ENCODE results near the gene PDGFA.

Gene PDGFA

DNA sequence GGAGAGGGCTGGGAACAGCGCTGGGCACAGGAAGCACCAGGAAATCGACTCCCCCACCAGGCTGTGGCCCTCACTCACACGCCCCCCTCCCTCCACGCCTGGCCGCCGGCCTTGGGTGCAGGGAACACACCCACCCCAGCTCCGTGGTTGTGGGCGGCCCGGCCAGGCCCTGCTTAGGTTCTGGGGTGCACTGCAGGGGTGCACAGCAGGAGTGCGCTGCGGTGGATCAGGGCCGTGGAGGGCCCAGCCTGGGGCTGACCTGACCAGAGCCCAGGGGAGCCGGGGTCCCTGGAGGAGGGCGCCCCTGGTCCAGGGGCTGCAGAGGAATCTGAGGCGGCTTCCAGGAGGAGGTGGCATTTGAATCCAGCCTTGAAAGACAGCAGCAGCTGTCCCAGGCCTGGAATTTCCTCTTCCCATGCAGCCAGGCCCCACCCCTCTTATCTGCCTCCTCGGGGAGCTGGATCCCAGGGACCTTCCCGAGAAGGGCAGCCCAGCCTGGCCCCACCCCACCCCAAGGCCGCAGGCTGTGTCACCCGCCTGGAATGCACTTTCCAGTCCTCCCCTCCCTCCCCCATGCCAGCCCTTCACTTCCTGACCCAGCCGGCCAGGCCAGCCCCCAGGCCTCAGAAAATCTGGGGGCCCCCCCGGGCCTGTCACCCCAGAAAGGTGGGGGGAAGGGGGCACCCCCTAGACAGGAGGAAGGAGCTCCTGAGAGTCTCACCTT, 18.4 kb upstream of the PDGFA start:
- DNase-seq (ENCODE audit: low read depth in 1 of 2, low spot score in 1 of 2) = no peak

DNA sequence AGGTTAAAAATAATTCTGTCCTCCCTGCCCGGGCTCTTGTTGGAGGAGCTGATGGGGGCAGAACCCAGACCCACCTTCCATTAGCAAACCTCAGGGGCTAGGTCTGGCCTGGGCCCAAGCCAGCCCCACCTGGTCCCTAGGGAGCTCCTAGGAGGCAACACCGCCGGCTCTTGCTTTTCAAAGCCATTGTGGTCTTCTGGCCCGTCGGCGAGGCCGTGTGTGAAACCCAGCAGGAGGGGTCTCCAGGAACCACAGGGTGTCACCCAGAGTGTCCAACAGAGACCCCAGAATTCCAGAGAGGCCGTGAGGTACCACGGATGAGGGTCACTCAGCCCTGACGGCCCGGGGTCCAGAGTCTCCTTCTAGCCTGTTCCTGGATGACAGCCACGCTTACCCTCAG, 16.6 kb upstream of the PDGFA start:
- no peak for DNase-seq (ENCODE audit: low read depth in 1 of 2, low spot score in 1 of 2)

DNA sequence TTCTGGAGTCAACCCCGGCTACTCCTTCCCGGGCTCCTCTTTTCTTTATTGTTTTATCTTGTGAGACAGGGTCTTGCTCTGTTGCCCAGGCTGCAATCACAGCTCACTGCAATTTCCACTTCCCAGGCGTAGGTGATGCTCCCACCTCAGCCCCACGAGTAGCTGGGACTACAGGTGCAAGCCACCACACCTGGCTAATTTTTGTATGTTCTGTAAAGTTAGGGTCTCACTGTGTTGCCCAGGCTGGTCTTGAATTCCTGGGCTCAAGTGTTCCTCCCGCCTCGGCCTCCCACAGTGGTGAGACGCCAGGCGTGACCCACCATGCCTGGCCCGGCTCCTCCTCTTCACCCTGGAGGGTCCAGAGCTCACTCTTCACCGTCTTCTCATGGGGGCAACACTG, 15.3 kb upstream of the PDGFA start:
- DNase-seq (ENCODE audit: low read depth in 1 of 2, low spot score in 1 of 2) = no peak

DNA sequence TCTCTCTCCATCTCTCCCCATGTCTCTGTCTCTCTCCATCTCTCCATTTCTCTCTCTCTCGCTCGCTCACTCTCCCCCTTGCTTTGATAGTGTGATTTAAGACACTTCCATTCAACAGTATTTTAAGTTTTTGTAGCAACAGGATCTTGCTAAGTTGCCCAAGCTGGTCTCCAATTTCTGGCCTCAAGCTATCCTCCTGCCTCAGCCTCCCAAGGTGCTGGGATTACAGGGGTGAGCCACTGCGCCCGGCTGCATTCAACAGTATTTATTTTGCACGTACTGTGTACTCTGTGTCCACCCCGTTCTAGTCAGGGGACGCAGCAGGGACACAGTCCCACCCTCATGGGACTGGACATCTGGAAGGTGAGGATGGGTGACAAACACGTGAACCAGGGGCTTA, 14.4 kb upstream of the PDGFA start:
- DNase-seq (ENCODE audit: low read depth in 1 of 2, low spot score in 1 of 2) = no peak

DNA sequence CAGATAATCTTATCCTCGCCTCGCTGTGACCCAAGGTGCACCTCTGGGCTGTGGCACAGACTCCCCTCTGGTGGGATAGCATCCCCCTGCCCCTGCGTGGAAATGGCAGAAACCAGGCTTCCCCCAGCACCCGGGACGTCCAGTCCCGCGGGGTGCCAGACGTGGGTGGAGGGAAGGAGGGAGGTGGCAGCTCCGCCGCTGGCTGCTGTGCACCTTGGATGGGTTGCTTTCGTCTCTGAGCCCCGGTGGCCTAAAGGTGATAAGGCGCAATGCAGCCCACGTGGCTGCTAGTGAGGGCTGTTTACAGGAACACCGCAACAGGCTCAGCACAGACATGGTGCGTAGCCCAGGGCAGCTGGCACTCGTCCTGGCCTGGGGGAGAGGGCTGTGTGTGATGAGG, 13.6 kb upstream of the PDGFA start:
- no peak for DNase-seq (ENCODE audit: low read depth in 1 of 2, low spot score in 1 of 2)

DNA sequence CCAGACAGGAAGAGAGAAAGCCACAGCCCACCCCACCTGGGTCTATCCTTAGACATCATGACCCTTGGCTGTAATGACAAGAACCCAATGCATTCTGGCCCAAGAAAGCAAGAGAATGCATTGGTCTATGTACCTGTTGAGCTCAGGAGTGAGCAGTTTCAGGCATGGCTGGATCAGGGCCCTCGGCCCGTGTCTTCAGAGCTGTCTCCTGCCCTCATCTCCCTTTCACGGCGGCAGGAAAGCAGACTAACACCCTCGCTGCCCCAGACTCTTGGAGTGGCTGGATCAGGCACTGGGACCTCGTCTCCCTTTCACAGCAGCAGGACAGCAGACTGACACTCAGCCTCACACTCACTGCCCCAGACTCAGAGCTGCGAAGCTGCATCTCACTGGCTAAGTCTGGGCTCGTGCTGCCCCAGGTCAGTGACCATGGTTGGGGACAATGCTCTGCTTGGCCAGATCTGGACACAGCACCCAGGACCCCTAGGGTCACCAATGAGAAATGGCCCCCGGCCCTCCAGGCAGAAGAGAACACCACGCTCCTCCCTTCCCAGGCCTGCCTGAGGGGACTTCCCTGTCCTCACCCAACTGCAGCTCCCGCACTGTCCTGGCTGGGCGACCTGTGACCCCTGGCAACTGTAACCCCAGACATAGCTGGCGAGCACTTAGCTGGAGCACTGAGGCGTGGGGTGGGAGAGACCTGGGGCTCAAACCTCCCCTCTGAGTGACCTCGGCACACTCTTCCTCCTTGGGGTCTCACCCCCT, 12.9 kb upstream of the PDGFA start:
- DNase-seq (ENCODE audit: low read depth in 1 of 2, low spot score in 1 of 2) = no peak

DNA sequence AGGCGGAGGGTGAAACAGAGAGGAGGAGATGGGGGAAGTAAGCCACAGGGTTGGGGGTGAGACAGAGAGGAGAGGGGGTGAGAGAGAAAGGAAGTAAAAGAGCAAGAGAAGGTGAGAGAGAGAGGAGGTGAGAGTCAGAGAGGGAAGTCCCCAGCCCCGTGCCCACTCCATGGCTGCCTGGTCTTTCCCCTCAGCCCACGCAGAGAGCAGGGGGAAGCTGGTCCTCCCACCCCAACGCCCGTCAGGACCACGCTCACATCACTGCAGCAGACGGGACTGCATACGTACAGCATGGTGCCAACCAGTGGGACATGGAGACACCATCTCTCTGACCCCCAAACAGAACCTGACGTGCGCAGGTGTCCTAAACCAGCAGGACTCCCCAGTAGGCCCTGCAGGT, 12.1 kb upstream of the PDGFA start:
- no peak for DNase-seq (ENCODE audit: low read depth in 1 of 2, low spot score in 1 of 2)

DNA sequence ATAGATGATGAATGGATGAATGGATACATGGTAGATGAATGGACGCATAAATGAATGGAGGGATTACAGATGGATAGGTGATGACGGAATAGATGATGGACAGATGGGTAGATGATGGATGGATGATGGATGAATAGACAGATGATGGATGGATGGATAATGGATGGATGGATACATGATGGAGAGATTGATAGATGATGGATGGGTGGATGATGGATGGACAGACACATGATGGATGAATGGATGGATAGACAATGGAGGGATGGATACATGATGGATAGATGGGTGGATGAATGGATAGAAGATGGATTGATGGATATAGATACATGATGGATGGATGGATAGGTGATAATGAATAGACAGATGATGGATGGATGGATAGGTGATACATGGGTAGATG, 8.8 kb upstream of the PDGFA start:
- no peak for DNase-seq (ENCODE audit: low read depth in 1 of 2, low spot score in 1 of 2)

DNA sequence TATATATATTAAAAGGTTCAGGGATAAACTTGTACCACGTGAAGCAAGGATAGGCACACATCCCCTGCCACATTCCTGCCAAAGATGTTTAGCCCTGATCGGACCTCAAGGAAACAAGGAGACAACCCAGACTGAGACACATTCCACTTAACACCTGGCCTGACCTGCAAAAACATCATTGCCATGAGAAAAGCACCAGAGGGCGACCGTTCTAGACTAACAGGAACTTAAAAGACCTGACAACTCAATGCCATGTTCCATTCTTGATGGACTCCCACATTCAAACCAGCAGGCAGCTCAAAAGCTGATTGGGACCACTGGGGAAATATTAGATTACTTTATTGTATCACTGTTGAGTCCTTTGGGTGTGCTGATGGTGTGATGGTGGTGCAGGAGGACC, 8.1 kb upstream of the PDGFA start:
- no peak for DNase-seq (ENCODE audit: low read depth in 1 of 2, low spot score in 1 of 2)

DNA sequence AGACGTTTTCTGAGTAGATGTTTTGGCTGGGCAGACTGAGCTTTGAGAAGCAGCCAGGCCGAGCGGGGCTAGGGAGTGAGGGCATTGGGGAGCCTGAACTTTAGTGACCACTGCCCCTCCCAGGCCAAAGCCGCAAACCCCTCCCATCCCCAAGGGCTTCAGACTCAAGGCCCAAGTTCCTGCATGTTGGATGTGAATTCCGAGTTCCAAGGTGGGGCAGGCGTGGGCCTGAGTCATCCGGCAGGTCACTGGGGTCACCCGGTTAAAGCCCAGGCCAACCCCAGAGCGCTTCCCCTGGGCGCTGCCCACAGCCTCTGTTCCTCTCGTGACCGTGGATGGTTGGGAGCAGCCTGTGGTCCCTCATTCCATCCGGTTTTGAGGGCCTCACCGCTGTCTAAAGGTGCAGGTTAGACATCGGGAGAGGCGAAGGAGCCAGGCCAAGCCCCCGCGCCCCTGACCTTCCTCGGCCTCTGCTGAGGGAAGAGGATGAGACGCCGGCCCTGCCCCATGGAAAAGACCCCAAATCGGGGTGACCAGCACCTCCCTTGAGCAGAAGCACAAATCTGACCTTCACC, 6.9 kb upstream of the PDGFA start:
- no peak for DNase-seq (ENCODE audit: low read depth in 1 of 2, low spot score in 1 of 2)

DNA sequence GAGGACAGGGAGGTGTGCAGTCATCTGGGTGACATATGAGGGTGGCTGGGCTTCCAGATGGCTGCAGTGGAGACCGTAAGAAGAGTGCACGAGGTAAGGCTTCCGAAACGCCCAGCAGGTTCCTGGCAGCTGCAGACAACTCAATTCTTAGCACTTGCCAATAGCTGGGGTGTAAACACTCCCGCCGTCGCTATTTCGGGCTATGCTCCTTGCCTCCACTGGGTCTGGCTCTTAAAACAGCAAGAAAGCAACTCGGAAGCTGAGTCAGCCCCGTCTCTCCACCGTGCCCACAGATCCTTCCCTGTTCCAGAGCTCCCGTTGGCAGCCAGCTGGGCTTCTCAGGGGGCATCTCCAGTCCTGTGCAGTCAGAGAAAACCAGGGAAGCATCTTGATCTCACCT, 6.1 kb upstream of the PDGFA start:
- no peak for DNase-seq (ENCODE audit: low read depth in 1 of 2, low spot score in 1 of 2)

DNA sequence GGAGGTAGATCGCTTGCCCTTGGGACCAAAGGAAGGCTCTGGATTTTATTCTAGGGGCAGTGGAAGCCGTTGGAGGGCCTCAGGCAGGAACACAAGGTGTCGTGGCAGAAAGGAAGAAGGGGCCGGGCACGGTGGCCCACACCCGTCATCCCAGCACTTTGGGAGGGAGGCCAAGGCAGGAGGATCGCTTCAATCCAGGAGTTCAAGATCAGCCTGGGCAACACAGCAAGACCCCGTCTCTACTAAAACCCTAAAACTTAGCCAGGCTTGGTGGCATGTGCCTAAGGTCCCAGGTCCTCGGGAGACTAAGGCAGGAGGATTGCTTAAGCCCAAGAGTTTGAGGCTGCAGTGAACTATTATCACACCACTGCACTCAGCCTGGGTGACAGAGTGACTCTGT, 5.2 kb upstream of the PDGFA start:
- DNase-seq (ENCODE audit: low read depth in 1 of 2, low spot score in 1 of 2) = no peak

DNA sequence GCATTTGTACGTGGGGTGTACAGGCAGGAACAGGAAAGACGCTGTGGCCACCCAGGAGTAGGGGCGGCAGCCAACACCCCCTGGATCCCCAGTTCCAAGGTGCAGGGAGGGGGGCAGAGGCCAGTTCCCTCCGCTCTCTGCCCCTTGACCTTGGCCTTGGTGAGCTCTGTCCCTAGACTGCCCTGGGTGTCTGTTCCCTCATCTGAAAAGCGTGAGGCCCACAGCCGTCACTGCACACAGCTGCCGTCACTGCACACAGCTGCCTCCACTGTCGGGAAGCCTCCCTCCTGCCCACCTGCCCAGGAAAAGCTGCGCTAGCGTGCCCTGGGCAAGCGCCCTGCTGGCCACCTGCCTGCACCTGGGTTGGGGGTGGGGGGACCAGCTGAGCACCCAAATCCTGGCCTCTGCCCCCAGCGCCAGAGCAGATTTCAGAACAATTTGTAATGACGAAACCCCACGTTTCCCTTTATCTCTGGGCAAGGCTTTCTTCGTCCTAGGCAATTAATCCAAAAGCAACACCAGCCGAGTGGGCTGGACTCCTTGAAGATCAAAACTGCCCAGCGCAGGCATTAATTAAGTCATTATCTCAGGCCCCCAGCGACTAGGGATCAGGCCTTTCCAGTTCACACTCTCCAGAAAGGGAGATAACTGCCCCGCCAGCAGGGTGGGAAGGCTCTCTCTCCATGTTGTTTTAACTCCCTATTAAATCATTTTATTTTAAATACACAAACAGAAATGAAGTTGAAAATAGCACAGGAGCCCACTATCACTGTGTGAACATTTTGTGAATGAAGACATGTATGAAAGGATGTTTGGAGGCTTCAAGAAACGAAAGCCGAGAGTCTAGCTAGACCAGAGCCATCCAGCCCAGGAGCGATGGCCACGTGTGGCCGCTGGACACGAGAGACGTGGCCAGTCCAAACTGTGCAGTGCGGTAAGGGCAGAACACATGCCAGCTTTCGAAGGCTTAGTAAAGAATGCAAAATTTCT, 4.0 kb upstream of the PDGFA start:
- DNase-seq (ENCODE audit: low read depth in 1 of 2, low spot score in 1 of 2) = no peak

DNA sequence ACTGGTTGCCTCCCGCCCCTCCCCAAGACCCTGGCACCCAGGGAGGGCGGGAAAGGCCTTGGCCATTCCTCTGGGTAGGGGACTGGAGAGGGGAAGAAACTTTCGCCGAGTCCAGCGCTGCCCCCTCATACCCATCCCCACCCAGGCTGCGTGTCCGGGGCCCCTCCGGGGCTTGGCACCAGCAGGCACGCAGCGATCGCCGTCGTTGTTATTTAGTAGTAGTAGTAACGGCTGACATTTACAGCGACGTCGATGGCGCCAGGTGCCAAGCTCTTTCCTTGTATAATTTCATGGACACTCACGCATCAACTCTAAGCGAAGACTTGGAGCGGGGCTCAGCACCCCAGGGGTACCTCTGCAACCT, 3.3 kb upstream of the PDGFA start:
- DNase-seq (ENCODE audit: low read depth in 1 of 2, low spot score in 1 of 2) = no peak

DNA sequence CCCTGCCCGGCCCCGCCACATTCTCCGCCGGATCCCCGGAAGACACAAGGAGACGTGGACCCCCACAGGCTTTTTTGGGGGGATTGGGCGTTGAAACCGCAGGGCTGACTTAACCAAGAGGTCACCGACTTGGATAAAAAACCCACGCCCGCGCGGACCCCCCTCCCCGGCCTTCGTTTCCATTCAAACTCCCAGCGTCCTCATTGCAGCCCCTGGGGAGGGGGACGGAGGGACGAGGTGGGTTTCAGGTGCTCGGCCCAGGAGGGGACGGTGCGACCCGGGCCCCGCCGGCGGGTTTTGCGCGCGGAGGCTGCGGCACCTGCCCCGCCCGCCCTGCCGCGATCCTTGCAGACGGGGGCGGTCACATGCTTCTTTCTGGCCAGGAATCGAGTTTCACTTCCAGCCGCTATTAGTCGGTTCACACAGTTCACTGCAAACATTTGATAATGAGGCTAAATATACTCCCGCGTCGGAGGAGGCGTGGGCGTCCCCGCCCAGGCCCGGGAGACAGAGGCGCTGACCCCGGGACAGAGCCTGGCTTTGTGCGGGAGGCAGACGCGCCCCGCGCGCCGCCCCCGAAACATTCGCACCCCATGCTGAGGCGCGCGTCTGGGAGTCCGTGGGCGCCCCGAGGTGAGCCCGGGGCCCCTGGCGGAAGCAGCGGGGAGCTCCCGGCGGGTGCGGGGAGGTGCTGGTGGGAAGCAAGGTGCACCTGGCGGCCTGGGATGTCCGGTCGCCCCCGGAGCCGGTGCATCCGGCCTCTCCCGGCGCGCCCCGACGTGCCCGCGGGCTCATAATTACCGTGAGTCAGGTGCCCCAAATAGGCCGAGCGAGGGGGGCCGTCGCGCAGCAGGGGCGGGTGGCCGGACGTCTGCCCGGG, 2.7 kb upstream of the PDGFA start:
- DNase-seq (ENCODE audit: low read depth in 1 of 2, low spot score in 1 of 2) = no peak

DNA sequence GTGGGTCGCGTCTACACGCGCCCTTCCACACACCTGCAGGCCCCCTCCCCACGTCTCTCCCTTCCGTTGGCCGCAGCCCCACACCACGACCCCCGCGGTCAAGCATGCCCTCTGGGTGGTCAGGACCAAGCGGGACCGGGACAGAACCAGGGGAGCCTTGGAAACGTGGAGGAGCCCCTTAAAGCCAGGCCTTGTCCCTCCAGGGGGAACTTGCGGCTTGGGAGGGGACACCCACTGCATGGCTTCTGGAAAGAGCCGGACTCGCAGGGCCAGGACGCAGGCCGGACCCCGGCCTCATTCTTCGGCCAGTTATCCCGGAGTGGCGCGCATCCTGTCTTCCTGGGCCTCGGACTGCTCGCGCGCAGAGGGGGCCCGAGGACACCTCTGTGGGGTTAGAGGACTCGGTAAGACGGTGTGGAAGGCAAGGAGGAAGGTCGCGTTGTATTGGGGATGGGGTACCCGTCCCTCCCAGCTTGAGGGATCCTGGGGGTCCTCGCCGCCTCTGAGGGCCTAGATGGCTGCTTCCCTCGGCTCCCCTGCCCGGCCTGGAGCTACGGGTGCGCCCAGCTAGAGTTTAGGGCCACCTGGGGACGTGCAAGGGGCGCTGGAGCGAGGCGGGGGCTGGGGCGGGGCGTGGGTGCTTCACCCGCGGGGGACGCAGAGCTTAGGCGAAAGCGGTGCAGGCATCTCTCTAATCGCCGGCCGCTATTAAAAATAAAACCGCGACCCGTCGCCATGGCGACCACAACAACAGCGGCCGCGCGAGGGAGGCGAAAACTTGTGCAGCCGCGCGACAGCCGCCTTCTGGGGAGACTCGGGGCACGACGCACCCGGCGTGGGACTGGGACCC, 1.8 kb upstream of the PDGFA start:
- no peak for DNase-seq (ENCODE audit: low read depth in 1 of 2, low spot score in 1 of 2)

DNA sequence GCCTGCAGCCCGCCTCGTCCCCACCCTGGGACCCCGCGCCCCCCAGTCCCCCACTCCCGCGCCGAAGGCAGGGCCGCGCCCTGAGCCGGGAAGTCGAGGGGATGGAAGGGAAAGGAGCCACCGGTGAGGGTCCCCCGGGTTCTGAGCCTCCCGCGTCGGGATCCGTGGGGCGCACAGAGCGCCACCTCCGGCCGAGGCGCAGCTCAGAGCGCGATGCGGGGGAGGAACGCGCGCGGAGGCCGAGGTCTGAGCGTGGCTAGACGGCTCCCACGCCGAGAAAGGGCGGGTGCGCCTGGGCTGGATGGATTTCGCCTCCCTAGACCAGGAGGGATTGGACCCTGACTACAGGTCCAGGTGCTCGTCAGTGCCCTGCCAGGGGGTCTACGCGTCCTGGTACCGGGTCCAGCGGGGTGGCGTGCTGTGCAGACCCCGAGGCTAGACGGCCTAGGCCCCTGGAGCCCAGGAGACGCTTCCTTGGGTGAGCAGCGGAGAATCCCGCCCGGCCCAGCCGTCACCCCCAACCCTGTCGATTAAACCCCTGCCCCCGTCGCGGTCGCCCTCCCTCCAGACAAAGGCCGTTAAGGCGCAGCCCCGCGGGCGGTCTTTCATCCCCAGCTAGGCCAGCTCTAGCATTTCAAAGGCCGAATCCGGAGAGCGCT, 986 bp upstream of the PDGFA start:
- DNase-seq (ENCODE audit: low read depth in 1 of 2, low spot score in 1 of 2) = no peak

DNA sequence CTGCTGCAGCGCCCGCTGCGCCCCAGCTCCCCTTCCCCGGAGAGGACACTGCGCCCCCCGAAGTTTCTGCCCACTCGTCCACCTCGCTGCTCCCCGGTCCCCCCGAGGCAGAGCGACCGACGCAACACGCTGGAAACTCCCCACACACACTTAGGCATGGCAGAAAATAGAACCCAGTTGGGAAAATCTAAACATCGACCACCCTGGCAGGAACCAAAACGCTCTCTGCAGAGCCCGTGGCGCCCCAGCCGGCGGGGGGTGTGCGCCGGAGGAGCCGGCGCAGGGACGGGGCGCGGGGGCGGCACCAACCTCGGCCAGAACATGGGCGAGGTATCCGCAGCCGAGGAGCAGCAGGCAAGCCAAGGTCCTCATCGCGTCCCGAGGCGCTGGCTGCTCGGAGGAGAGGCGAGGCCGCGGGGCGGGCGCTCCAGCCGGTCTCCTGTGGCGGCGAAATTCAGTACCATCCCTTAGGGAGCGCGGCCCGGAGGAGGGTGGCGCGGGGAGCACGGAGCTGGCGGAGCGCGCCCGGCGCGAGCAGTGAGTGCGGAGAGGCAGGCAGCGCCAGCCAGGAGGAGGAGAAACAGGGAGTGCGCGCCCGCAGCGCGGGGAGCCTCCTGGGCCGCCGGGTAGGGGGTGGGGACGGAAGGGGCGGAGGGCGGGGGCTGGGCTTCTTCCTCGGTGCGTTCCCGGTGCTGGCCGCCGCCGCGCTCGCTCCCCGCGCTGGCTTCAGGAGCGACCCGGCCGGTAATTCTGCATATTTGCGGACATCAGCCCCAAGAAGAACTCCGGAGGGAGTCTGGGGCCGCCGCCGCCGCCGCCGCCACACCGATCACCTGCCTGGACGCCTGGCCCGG, 789 bp downstream of the PDGFA start:
- no peak for DNase-seq (ENCODE audit: low read depth in 1 of 2, low spot score in 1 of 2)

All from activated T-helper 1 cell treated with anti-CD3 and anti-CD28 coated beads, Interleukin-2, amount 50 U/mL, for 16 hours (primary cell).